Measurements from ENCODE around the gene CLEC2A. TPM values are rescaled to one million over a fixed set of nuclear protein-coding genes. Genes with fewer than 3 reads are reported as not detected.
"Not testable (repeated sequence)": the region's sequence is repeated elsewhere in the genome, so short reads cannot be mapped to it uniquely, and the experiment has no call there.

The CLEC2A gene
- total RNA-seq, 2 experiments from 2014 or later: not detected

DNA sequence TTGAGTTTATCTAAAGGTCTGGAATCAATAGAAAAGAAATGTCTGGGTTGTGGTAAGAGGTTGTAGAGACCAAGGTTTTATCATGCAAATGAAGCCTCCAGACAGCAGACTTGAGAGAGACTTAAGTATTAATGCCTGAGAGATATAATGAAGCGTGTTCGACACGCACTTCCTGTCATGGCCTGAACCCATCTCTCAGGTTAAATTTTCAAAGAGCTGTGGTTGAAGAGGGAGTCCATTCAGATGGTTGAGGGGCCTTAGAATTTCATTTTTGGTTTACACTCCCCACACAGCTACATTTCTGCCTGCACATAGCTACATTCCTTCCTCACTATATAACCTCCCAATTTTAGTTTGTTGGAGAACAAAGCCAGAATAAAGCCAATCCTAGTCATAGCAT is 28.9 kb upstream of the CLEC2A start:
- no peak for TF ChIP-seq EZH2phosphoT487 (IDR thresholded peaks at IDR 0.05; ENCODE audit: borderline replicate concordance, low read depth, low read length)
- TF ChIP-seq, protein P1, sequence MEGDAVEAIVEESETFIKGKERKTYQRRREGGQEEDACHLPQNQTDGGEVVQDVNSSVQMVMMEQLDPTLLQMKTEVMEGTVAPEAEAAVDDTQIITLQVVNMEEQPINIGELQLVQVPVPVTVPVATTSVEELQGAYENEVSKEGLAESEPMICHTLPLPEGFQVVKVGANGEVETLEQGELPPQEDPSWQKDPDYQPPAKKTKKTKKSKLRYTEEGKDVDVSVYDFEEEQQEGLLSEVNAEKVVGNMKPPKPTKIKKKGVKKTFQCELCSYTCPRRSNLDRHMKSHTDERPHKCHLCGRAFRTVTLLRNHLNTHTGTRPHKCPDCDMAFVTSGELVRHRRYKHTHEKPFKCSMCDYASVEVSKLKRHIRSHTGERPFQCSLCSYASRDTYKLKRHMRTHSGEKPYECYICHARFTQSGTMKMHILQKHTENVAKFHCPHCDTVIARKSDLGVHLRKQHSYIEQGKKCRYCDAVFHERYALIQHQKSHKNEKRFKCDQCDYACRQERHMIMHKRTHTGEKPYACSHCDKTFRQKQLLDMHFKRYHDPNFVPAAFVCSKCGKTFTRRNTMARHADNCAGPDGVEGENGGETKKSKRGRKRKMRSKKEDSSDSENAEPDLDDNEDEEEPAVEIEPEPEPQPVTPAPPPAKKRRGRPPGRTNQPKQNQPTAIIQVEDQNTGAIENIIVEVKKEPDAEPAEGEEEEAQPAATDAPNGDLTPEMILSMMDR (conservative IDR thresholded peaks at IDR 0.05; ENCODE audit: low read length): no peak
- Histone ChIP-seq H3K9me2 (ENCODE audit: insufficient read depth, low read length) (no peaks in the 10 kb centered on the region), H3K79me2 (ENCODE audit: insufficient read depth, low read depth, low read length) (no peaks in the 10 kb centered on the region), H3K4me1 (ENCODE audit: insufficient read depth, low read length, poor library complexity, severe bottlenecking) (no peaks in the 10 kb centered on the region), H2AFZ (ENCODE audit: low read length) (no peak overlapping the region), H3K36me3 (ENCODE audit: insufficient read depth, low read length) (no peaks in the 10 kb centered on the region), H3K4me2 (ENCODE audit: low read length) (no peak overlapping the region), H4K20me1 (ENCODE audit: insufficient read depth, low read length) (no peaks in the 10 kb centered on the region), H3K9me3 (ENCODE audit: low read length) (no peaks in the 10 kb centered on the region), H3K27ac (ENCODE audit: low read depth, low read length, poor library complexity, severe bottlenecking) (no peak overlapping the region), H3K4me3 (ENCODE audit: low read depth, low read length, poor library complexity, severe bottlenecking) (no peak overlapping the region)
- POLR2A ChIA-PET: no interaction called here
- no peak for DNase-seq (ENCODE audit: low spot score)
- intact Hi-C loops (cut with micrococcal nuclease; ENCODE audit: unreplicated experiment): no loop called here
- CTCF ChIA-PET (ENCODE audit: unreplicated experiment): no interaction called here
- no TSS peak for BruUV-seq (replicated peaks)

DNA sequence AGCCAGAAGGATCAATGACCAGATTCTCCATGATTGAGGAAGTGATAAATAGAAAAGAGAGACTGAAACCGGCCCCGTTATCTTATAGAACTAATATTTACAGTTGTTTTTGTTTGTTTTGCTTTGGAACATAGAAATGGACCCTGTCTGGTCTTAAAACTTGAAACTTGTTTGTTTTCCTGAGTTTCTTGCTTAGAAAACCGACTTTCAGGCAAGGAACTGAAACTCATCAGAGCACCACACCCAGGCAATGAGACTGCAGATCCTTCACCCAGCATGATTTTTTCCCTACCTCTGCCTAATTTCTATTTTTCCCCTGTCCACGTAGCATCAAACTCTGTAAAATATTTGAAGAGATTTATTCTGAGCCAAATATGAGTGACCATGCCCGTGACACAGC is 28.4 kb upstream of the CLEC2A start:
- no peak for DNase-seq (ENCODE audit: low spot score)
- H4K20me1 ChIP-seq (ENCODE audit: insufficient read depth, low read length): no peaks in the 10 kb centered on the region
- no peak overlapping the region for H3K4me3 ChIP-seq (ENCODE audit: low read depth, low read length, poor library complexity, severe bottlenecking)
- H3K9me3 ChIP-seq (ENCODE audit: low read length): no peaks in the 10 kb centered on the region
- H3K79me2 ChIP-seq (ENCODE audit: insufficient read depth, low read depth, low read length): no peaks in the 10 kb centered on the region
- CTCF ChIA-PET (ENCODE audit: unreplicated experiment): no interaction called here
- no peak for TF ChIP-seq EZH2phosphoT487 (IDR thresholded peaks at IDR 0.05; ENCODE audit: borderline replicate concordance, low read depth, low read length)
- TF ChIP-seq, protein P1 (conservative IDR thresholded peaks at IDR 0.05; ENCODE audit: low read length): no peak
- no peaks in the 10 kb centered on the region for H3K9me2 ChIP-seq (ENCODE audit: insufficient read depth, low read length)
- H3K36me3 ChIP-seq (ENCODE audit: insufficient read depth, low read length): no peaks in the 10 kb centered on the region
- H3K4me1 ChIP-seq (ENCODE audit: insufficient read depth, low read length, poor library complexity, severe bottlenecking): no peaks in the 10 kb centered on the region
- POLR2A ChIA-PET: no interaction called here
- H2AFZ ChIP-seq (ENCODE audit: low read length): no peak overlapping the region
- no TSS peak for BruUV-seq (replicated peaks)
- no peak overlapping the region for H3K27ac ChIP-seq (ENCODE audit: low read depth, low read length, poor library complexity, severe bottlenecking)
- intact Hi-C loops (cut with micrococcal nuclease; ENCODE audit: unreplicated experiment): no loop called here
- H3K4me2 ChIP-seq (ENCODE audit: low read length): no peak overlapping the region

DNA sequence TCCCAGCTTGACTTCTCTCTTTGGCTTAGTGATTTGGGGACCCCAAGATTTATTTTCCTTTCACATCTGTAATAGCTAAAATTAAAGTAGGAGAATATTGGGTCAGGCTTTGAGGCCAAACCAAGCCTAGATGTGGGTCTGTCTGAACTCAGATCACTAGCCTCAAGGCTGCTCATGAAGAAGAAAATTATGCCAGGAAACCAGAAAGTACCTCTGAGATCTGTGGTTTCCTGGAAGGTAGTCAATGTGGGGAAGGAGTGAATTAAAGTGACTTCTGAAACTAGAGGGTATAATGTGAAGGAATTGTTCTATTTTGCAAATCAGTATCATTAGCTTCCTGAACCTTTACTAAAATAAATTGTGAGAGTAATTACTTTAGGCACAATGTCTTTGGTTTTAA is 25.7 kb upstream of the CLEC2A start:
- no peaks in the 10 kb centered on the region for H3K9me3 ChIP-seq (ENCODE audit: low read length)
- ChIA-PET CTCF (ENCODE audit: unreplicated experiment) (no interaction called here), POLR2A (no interaction called here)
- no peak overlapping the region for H3K4me3 ChIP-seq (ENCODE audit: low read depth, low read length, poor library complexity, severe bottlenecking)
- no peak overlapping the region for H2AFZ ChIP-seq (ENCODE audit: low read length)
- no peak overlapping the region for H3K4me2 ChIP-seq (ENCODE audit: low read length)
- H3K79me2 ChIP-seq (ENCODE audit: insufficient read depth, low read depth, low read length): no peaks in the 10 kb centered on the region
- TF ChIP-seq EZH2phosphoT487 (IDR thresholded peaks at IDR 0.05; ENCODE audit: borderline replicate concordance, low read depth, low read length): no peak
- TF ChIP-seq, protein P1 (conservative IDR thresholded peaks at IDR 0.05; ENCODE audit: low read length): no peak
- no peak overlapping the region for H3K27ac ChIP-seq (ENCODE audit: low read depth, low read length, poor library complexity, severe bottlenecking)
- H4K20me1 ChIP-seq (ENCODE audit: insufficient read depth, low read length): no peaks in the 10 kb centered on the region
- no peak for DNase-seq (ENCODE audit: low spot score)
- intact Hi-C loops (cut with micrococcal nuclease; ENCODE audit: unreplicated experiment): no loop called here
- H3K36me3 ChIP-seq (ENCODE audit: insufficient read depth, low read length): no peaks in the 10 kb centered on the region
- no peaks in the 10 kb centered on the region for H3K9me2 ChIP-seq (ENCODE audit: insufficient read depth, low read length)
- no peaks in the 10 kb centered on the region for H3K4me1 ChIP-seq (ENCODE audit: insufficient read depth, low read length, poor library complexity, severe bottlenecking)
- BruUV-seq (replicated peaks): no TSS peak

DNA sequence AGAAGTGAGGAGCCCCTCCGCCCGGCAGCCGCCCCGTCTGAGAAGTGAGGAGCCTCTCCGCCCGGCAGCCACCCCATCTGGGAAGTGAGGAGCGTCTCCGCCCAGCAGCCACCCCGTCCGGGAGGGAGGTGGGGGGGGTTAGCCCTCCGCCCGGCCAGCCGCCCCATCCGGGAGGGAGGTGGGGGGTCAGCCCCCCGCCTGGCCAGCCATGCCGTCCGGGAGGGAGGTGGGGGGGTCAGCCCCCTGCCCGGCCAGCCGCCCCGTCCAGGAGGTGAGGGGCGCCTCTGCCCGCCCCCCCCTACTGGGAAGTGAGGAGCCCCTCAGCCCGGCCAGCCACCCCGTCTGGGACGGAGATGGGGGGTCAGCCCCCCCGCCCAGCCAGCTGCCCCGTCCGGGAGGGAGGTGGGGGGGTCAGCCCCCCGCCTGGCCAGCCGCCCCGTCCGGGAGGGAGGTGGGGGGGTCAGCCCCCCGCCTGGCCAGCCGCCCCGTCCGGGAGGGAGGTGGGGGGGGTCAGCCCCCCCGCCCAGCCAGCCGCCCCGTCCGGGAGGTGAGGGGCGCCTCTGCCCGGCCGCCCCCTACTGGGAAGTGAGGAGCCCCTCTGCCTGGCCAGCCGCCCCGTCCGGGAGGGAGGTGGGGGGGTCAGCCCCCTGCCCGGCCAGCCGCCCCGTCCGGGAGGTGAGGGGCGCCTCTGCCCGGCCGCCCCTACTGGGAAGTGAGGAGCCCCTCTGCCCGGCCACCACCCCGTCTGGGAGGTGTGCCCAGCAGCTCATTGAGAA is 21.0 kb upstream of the CLEC2A start:
- H3K4me3 ChIP-seq (ENCODE audit: low read depth, low read length, poor library complexity, severe bottlenecking); H3K79me2 ChIP-seq (ENCODE audit: insufficient read depth, low read depth, low read length); intact Hi-C loops (cut with micrococcal nuclease; ENCODE audit: unreplicated experiment); H3K27ac ChIP-seq (ENCODE audit: low read depth, low read length, poor library complexity, severe bottlenecking); H3K4me1 ChIP-seq (ENCODE audit: insufficient read depth, low read length, poor library complexity, severe bottlenecking); BruUV-seq (replicated peaks); H4K20me1 ChIP-seq (ENCODE audit: insufficient read depth, low read length); POLR2A ChIA-PET; H3K4me2 ChIP-seq (ENCODE audit: low read length); CTCF ChIA-PET (ENCODE audit: unreplicated experiment); H3K9me3 ChIP-seq (ENCODE audit: low read length); DNase-seq (ENCODE audit: low spot score); H3K9me2 ChIP-seq (ENCODE audit: insufficient read depth, low read length); H2AFZ ChIP-seq (ENCODE audit: low read length); H3K36me3 ChIP-seq (ENCODE audit: insufficient read depth, low read length): not testable (repeated sequence)

Data from OCI-LY7 (cell line).